PC-9 (cell line): ENCODE data around the gene CCDC138. TPM values are rescaled to one million over a fixed set of nuclear protein-coding genes. Genes with fewer than 3 reads are reported as not detected.

Source experiments
- BruUV-seq: library from RNA; stranded (reverse); fragments of 400-500 nt; replicated peaks from 2 replicates; lab custom pipeline; 2021; lab: Mats Ljungman, UMichigan
- CTCF ChIA-PET: fragments of 300-600 bp; sonication (Branson Sonifier 250); formaldehyde crosslinking; loops from one replicate; lab custom pipeline; 2022; ENCODE audit warnings: antibody characterized with exemption; lab: Charles Lee
- POLR2A ChIA-PET: fragments of 300-600 bp; sonication (Branson Sonifier 250); formaldehyde crosslinking; loops from one replicate; lab custom pipeline; 2022; ENCODE audit warnings: antibody characterized with exemption; ENCODE audit not compliant: unreplicated experiment; lab: Charles Lee
- DNase-seq, 2 experiments: peaks; one replicate each; pipeline versions ENCODE4 v3.0.0 to v3.0.0-alpha.2; 2015 to 2022; ENCODE audit warnings: mixed read lengths in 1 of 2
- H2AFZ ChIP-seq: fragments of 200-600 bp; sonication (generic); 2 replicates; pipeline ENCODE4 v1.8.1; 2017; ENCODE audit warnings: antibody characterized with exemption
- H3F3A ChIP-seq: fragments of 200-600 bp; sonication (generic); 2 replicates; pipeline ENCODE4 v1.8.1; 2017; ENCODE audit warnings: antibody characterized with exemption, mild to moderate bottlenecking, low read depth; ENCODE audit not compliant: insufficient read depth
- H3K27ac ChIP-seq: fragments of 200-600 bp; sonication (generic); 2 replicates; pipeline ENCODE4 v1.6.1; 2016; ENCODE audit warnings: mixed run types
- H3K27me3 ChIP-seq: fragments of 200-600 bp; sonication (generic); 2 replicates; pipeline ENCODE4 v1.6.1; 2016; ENCODE audit warnings: low read depth, mixed run types; ENCODE audit not compliant: insufficient read depth
- H3K36me3 ChIP-seq: fragments of 200-600 bp; sonication (generic); 2 replicates; pipeline ENCODE4 v1.6.1; 2016; ENCODE audit warnings: low read depth, mixed run types
- H3K4me1 ChIP-seq: fragments of 200-600 bp; sonication (generic); replicated peaks from 2 replicates; pipeline ENCODE4 v1.6.1; 2016; ENCODE audit warnings: mixed run types; ENCODE audit not compliant: insufficient read depth
- H3K4me2 ChIP-seq: fragments of 200-600 bp; sonication (generic); 2 replicates; pipeline ENCODE4 v1.6.1; 2017; ENCODE audit warnings: mixed run types
- H3K4me3 ChIP-seq: fragments of 200-600 bp; sonication (generic); 2 replicates; pipeline ENCODE4 v1.6.1; 2016; ENCODE audit warnings: mixed run types
- H3K79me2 ChIP-seq: fragments of 200-600 bp; sonication (generic); 2 replicates; pipeline ENCODE4 v1.6.1; 2017; ENCODE audit warnings: low read depth, mixed run types
- H3K9me2 ChIP-seq: fragments of 200-600 bp; sonication (generic); 2 replicates; pipeline ENCODE4 v1.8.1; 2017; ENCODE audit warnings: mild to moderate bottlenecking; ENCODE audit not compliant: insufficient read depth
- H3K9me3 ChIP-seq: fragments of 200-600 bp; sonication (generic); 2 replicates; pipeline ENCODE4 v1.8.1; 2016; ENCODE audit warnings: low read depth; ENCODE audit not compliant: insufficient read depth
- H4K20me1 ChIP-seq: fragments of 200-600 bp; sonication (generic); 2 replicates; pipeline ENCODE4 v1.8.1; 2017; ENCODE audit not compliant: insufficient read depth
- EZH2 ChIP-seq: fragments of 200-600 bp; sonication (generic); IDR thresholded peaks from 2 replicates; pipeline ENCODE4 v1.8.0; 2017; ENCODE audit warnings: antibody characterized with exemption, low read depth
- intact Hi-C: fragments of 100-400 bp; cut with micrococcal nuclease; formaldehyde crosslinking; loops from one replicate; pipeline ENCODE4 v1.10.0; 2022; ENCODE audit not compliant: unreplicated experiment
- total RNA-seq: library from RNA; stranded (reverse); gene quantifications from 2 replicates; pipeline ENCODE4 v1.2.3, GENCODE V29; 2021
- TF ChIP-seq, protein P1 (sequence below): fragments of 200-600 bp; sonication (generic); conservative IDR thresholded peaks from 2 replicates; pipeline ENCODE4 v1.6.1; 2017; ENCODE audit warnings: mixed run types, antibody characterized with exemption, mild to moderate bottlenecking, moderate library complexity

CCDC138 gene
- total RNA-seq, 1 experiment from 2014 or later = 10.1 TPM

DNA sequence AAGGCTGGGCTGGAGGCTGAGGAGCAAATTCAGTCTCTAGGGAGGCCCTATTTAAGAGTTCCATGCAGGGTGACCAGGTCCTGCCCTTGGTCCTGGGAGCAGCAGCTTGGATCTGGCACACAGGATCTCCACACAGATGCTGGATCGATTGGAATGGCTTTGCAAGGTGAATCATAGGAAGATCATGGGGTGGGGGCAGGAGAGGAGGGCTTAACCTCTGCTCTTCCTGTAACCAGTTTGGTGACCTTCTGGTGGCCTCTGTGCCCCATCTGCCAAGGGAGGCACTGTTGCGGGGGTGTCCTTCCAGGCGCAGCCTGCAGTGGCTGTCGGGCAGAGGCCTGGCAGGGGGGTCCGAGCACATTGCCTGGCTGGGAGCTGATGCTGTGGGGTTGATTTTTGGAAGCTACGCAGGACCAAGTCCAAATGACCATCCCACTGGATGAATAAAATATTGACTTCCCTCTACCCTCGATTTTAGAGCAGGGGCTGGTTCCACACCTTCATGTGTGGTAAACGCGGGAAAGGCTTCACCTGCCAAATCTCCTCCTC, 122.8 kb downstream of the CCDC138 start:
- Histone ChIP-seq H3K9me2 (no peaks in the 10 kb centered on the region), H3K27me3 (no peaks in the 10 kb centered on the region), H3K4me3 (no peak overlapping the region), H3K4me2 (no peak overlapping the region), H3K4me1 (peaks cover 11% of the 10 kb centered on the region), H4K20me1 (no peaks in the 10 kb centered on the region), H3K9me3 (no peaks in the 10 kb centered on the region), H3K79me2 (no peaks in the 10 kb centered on the region), H3F3A (no peaks in the 10 kb centered on the region), H3K27ac (no peak overlapping the region), H3K36me3 (no peaks in the 10 kb centered on the region), H2AFZ (no peak overlapping the region)
- TF ChIP-seq EZH2 = no peak
- TF ChIP-seq, protein P1, sequence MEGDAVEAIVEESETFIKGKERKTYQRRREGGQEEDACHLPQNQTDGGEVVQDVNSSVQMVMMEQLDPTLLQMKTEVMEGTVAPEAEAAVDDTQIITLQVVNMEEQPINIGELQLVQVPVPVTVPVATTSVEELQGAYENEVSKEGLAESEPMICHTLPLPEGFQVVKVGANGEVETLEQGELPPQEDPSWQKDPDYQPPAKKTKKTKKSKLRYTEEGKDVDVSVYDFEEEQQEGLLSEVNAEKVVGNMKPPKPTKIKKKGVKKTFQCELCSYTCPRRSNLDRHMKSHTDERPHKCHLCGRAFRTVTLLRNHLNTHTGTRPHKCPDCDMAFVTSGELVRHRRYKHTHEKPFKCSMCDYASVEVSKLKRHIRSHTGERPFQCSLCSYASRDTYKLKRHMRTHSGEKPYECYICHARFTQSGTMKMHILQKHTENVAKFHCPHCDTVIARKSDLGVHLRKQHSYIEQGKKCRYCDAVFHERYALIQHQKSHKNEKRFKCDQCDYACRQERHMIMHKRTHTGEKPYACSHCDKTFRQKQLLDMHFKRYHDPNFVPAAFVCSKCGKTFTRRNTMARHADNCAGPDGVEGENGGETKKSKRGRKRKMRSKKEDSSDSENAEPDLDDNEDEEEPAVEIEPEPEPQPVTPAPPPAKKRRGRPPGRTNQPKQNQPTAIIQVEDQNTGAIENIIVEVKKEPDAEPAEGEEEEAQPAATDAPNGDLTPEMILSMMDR = no peak
- intact Hi-C loops = no loop called here
- CTCF ChIA-PET = no interaction called here
- POLR2A ChIA-PET = no interaction called here
- no peak for DNase-seq
- no TSS peak for BruUV-seq

DNA sequence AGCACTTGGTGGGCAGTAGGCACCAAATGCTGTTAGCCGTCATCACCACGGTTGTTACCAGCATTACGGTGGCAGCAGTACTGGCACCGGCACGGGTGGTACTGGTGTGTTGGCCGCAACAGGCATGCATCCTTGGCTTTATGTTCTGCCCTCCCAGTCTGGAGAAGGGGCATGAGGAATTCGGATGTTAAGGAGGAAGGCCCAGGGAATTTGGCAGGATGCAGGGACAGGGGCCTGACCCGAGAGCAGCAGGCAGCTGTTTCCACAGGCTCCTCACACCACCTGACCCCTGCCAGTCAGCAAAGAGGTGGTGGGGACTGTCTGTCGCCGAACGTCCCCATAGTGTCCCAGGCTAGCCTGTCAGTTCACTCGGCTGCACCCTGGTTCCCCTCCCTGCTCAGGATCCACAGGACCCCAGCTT, 123.5 kb downstream of the CCDC138 start:
- Histone ChIP-seq H3K4me3 (no peak overlapping the region), H3K9me3 (no peaks in the 10 kb centered on the region), H3K79me2 (no peaks in the 10 kb centered on the region), H3F3A (no peaks in the 10 kb centered on the region), H2AFZ (no peak overlapping the region), H4K20me1 (no peaks in the 10 kb centered on the region), H3K27ac (no peak overlapping the region), H3K4me1 (peaks cover 5% of the 10 kb centered on the region), H3K9me2 (no peaks in the 10 kb centered on the region), H3K27me3 (no peaks in the 10 kb centered on the region), H3K36me3 (no peaks in the 10 kb centered on the region), H3K4me2 (no peak overlapping the region)
- CTCF ChIA-PET = no interaction called here
- intact Hi-C loops = no loop called here
- no TSS peak for BruUV-seq
- no peak for TF ChIP-seq EZH2
- POLR2A ChIA-PET = no interaction called here
- no peak for DNase-seq

DNA sequence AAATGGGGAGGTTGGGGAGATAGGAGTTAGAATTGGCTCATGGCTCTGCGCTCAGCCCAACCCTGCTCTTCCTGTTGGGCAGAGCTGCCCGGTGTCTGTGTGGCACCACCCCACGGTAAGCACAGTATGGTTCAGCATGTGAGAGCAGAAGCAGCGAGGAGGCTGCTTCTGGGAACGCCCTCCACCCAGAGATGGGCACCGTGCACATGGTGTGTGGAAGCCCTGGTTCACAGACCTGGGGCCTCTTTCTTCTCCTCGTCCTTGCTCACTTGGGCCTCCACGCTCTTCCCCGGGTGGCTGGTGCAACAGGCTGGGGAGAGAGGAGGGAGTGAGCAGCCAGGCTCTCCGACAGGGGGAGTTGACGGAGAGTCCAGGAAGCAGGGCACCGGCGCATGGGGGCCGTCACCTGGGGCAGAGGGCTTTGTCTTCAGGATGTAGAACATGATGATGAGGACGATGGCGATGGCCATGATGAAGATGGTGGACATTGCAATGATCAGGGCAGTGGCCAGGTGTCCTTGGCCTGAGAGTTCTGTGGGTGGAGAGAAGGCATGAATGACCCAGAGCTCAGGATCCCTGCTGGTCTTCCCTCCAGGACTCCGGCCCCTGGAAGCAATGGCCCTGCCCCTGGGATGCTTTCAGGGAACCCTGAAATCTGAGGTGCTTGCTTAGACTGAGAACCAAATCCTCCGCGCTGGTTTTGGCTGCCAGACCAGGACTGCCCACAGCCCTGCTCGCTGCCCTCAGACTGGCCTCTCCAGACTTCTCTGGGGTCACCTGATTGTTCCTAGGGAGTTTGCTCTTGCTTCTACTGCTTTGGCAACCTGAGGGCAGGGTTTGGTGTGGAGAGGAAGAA, 124.2 kb downstream of the CCDC138 start:
- H3K79me2 ChIP-seq = no peaks in the 10 kb centered on the region
- no peaks in the 10 kb centered on the region for H3F3A ChIP-seq
- intact Hi-C loops = no loop called here
- no peaks in the 10 kb centered on the region for H3K9me2 ChIP-seq
- TF ChIP-seq EZH2 = no peak
- no peaks in the 10 kb centered on the region for H3K27me3 ChIP-seq
- no peak for DNase-seq
- BruUV-seq = no TSS peak
- no peak overlapping the region for H3K4me2 ChIP-seq
- no peak overlapping the region for H3K4me3 ChIP-seq
- ChIA-PET POLR2A (no interaction called here), CTCF (no interaction called here)
- H2AFZ ChIP-seq = no peak overlapping the region
- no peaks in the 10 kb centered on the region for H3K4me1 ChIP-seq
- no peak overlapping the region for H3K27ac ChIP-seq
- H3K36me3 ChIP-seq = no peaks in the 10 kb centered on the region
- no peaks in the 10 kb centered on the region for H3K9me3 ChIP-seq
- no peaks in the 10 kb centered on the region for H4K20me1 ChIP-seq

DNA sequence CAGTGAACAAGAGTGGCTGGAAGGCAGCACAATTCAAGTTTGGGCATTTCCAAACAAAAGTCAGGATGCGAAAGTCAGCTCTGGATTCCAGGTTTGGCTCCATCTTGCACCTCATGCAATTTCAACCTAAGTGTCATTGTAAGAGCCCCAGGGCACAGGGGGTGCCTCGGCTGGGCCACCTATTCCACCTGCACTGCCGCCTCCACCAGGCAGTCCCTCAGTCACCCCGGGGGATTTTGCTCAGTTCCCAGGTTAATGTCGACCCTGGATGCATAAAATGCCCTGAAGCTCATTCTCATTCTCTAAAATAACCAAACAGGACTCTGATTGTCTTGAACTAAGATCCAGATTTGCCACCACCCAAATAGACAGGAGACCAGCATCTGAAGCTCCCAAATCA, 124.8 kb downstream of the CCDC138 start:
- POLR2A ChIA-PET = no interaction called here
- intact Hi-C loops = no loop called here
- BruUV-seq = no TSS peak

More for the DNA sequence above, 124.8 kb downstream of the CCDC138 start:
- no peak for DNase-seq
- no peak overlapping the region for H2AFZ ChIP-seq
- H3F3A ChIP-seq = no peaks in the 10 kb centered on the region
- no peak overlapping the region for H3K4me2 ChIP-seq
- no peak overlapping the region for H3K4me3 ChIP-seq
- H3K9me2 ChIP-seq = no peaks in the 10 kb centered on the region
- TF ChIP-seq EZH2 = no peak
- TF ChIP-seq, protein P1 = no peak
- no peaks in the 10 kb centered on the region for H3K4me1 ChIP-seq
- no peaks in the 10 kb centered on the region for H3K79me2 ChIP-seq
- H3K27me3 ChIP-seq = no peaks in the 10 kb centered on the region
- no peaks in the 10 kb centered on the region for H3K9me3 ChIP-seq
- CTCF ChIA-PET = interaction anchor here (0.7 kb wide), 1 partner anchor 38 kb away, joined by 3 read pairs; no protein-coding TSS in a partner anchor
- no peaks in the 10 kb centered on the region for H4K20me1 ChIP-seq
- no peak overlapping the region for H3K27ac ChIP-seq
- no peaks in the 10 kb centered on the region for H3K36me3 ChIP-seq
